ENCODE measurements around the gene DENND4C. TPM values are rescaled to one million over a fixed set of nuclear protein-coding genes. Genes with fewer than 3 reads are reported as not detected.
"Not testable (repeated sequence)": the region's sequence is repeated elsewhere in the genome, so short reads cannot be mapped to it uniquely, and the experiment has no call there.

DENND4C gene
- total RNA-seq, 1 experiment from 2014 or later: 40.1 TPM

GRCh38 chr9:19188771-19189170 lies 41.7 kb upstream of the DENND4C start:
- no peaks in the 10 kb centered on the region for H3K27me3 ChIP-seq (replicated peaks; ENCODE audit: control insufficient read depth, insufficient read depth, low read length)
- no peak overlapping the region for H3K4me3 ChIP-seq (ENCODE audit: low read depth, low read length)
- ChIA-PET CTCF (no interaction called here), POLR2A (no interaction called here)
- intact Hi-C loops (cut with micrococcal nuclease; ENCODE audit: unreplicated experiment): no loop called here
- H3K9me3 ChIP-seq: no peaks in the 10 kb centered on the region
- no TSS peak for BruUV-seq (replicated peaks)
- H3K36me3 Mint-ChIP-seq (ENCODE audit: insufficient read depth, unreplicated experiment): peaks cover 10% of the 10 kb centered on the region
- H3K4me1 Mint-ChIP-seq (ENCODE audit: low read depth, unreplicated experiment): peaks cover 22% of the 10 kb centered on the region
- no peak for TF ChIP-seq CTCF (IDR thresholded peaks at IDR 0.05; ENCODE audit: insufficient read depth in 1 of 2, low read depth in 1 of 2, low read length in 1 of 2, severe bottlenecking in 1 of 2, unreplicated experiment in 1 of 2)
- no peak overlapping the region for H3K4me3 Mint-ChIP-seq (ENCODE audit: unreplicated experiment)
- DNase-seq: no peak
- H3K4me1 ChIP-seq: peaks cover 48% of the 10 kb centered on the region
- no peak overlapping the region for H3K27ac Mint-ChIP-seq (ENCODE audit: unreplicated experiment)
- no peaks in the 10 kb centered on the region for H3K36me3 ChIP-seq (ENCODE audit: control insufficient read depth, insufficient read depth, low read length)
- no peaks in the 10 kb centered on the region for H3K9me3 Mint-ChIP-seq (ENCODE audit: unreplicated experiment)
- H3K27me3 Mint-ChIP-seq (ENCODE audit: insufficient read depth, unreplicated experiment): no peaks in the 10 kb centered on the region

- CTCF ChIA-PET: interaction anchor here (0.6 kb wide), 1 partner anchor 9 kb away, joined by 3 read pairs; no protein-coding TSS in a partner anchor
- Histone ChIP-seq H3K36me3 (ENCODE audit: control insufficient read depth, insufficient read depth, low read length) (no peaks in the 10 kb centered on the region), H3K4me1 (peaks cover 41% of the 10 kb centered on the region), H3K4me3 (ENCODE audit: low read depth, low read length) (no peak overlapping the region), H3K27me3 (replicated peaks; ENCODE audit: control insufficient read depth, insufficient read depth, low read length) (no peaks in the 10 kb centered on the region), H3K9me3 (no peaks in the 10 kb centered on the region)
- Mint-ChIP-seq H3K9me3 (ENCODE audit: unreplicated experiment) (no peaks in the 10 kb centered on the region), H3K27me3 (ENCODE audit: insufficient read depth, unreplicated experiment) (no peaks in the 10 kb centered on the region), H3K4me1 (ENCODE audit: low read depth, unreplicated experiment) (peaks cover 28% of the 10 kb centered on the region), H3K4me3 (ENCODE audit: unreplicated experiment) (peak overlapping the region; percentile 41), H3K27ac (ENCODE audit: unreplicated experiment) (peak overlapping the region; percentile 90), H3K36me3 (ENCODE audit: insufficient read depth, unreplicated experiment) (peaks cover 10% of the 10 kb centered on the region)
- BruUV-seq (replicated peaks): no TSS peak
- POLR2A ChIA-PET: interaction anchor here (0.6 to 1.8 kb wide), 2 partner anchors 10 to 91 kb away, joined by 3 to 5 read pairs; no protein-coding TSS in a partner anchor
- intact Hi-C loops (cut with micrococcal nuclease; ENCODE audit: unreplicated experiment): loop anchor here (1.0 kb wide), 1 partner anchor 10 kb away; no protein-coding TSS in a partner anchor
- TF ChIP-seq CTCF (IDR thresholded peaks at IDR 0.05; ENCODE audit: insufficient read depth in 1 of 2, low read depth in 1 of 2, low read length in 1 of 2, severe bottlenecking in 1 of 2, unreplicated experiment in 1 of 2): no peak
- DNase-seq: no peak
These were observed 38.1 kb upstream of the DENND4C start for GRCh38 chr9:19192202-19193028.

GRCh38 chr9:19193029-19193324 lies 37.5 kb upstream of the DENND4C start:
- BruUV-seq (replicated peaks): no TSS peak
- H3K9me3 Mint-ChIP-seq (ENCODE audit: unreplicated experiment): no peaks in the 10 kb centered on the region
- peaks cover 28% of the 10 kb centered on the region for H3K4me1 Mint-ChIP-seq (ENCODE audit: low read depth, unreplicated experiment)
- H3K4me3 Mint-ChIP-seq (ENCODE audit: unreplicated experiment): no peak overlapping the region
- intact Hi-C loops (cut with micrococcal nuclease; ENCODE audit: unreplicated experiment): loop anchor here (1.0 kb wide), 1 partner anchor 9 kb away; no protein-coding TSS in a partner anchor
- H3K27me3 ChIP-seq (replicated peaks; ENCODE audit: control insufficient read depth, insufficient read depth, low read length): no peaks in the 10 kb centered on the region
- ChIA-PET CTCF (interaction anchor here (0.6 kb wide), 1 partner anchor 8 kb away, joined by 3 read pairs; no protein-coding TSS in a partner anchor), POLR2A (interaction anchor here (0.6 to 1.8 kb wide), 2 partner anchors 9 to 92 kb away, joined by 3 to 5 read pairs; no protein-coding TSS in a partner anchor)
- H3K4me3 ChIP-seq (ENCODE audit: low read depth, low read length): no peak overlapping the region
- TF ChIP-seq CTCF (IDR thresholded peaks at IDR 0.05; ENCODE audit: insufficient read depth in 1 of 2, low read depth in 1 of 2, low read length in 1 of 2, severe bottlenecking in 1 of 2, unreplicated experiment in 1 of 2): no peak
- H3K27ac Mint-ChIP-seq (ENCODE audit: unreplicated experiment): peak overlapping the region; percentile 90
- no peaks in the 10 kb centered on the region for H3K27me3 Mint-ChIP-seq (ENCODE audit: insufficient read depth, unreplicated experiment)
- peak; percentile 56 to 74 for DNase-seq
- H3K36me3 Mint-ChIP-seq (ENCODE audit: insufficient read depth, unreplicated experiment): peaks cover 10% of the 10 kb centered on the region
- peaks cover 41% of the 10 kb centered on the region for H3K4me1 ChIP-seq
- H3K36me3 ChIP-seq (ENCODE audit: control insufficient read depth, insufficient read depth, low read length): no peaks in the 10 kb centered on the region
- H3K9me3 ChIP-seq: no peaks in the 10 kb centered on the region

- H3K4me3 ChIP-seq (ENCODE audit: low read depth, low read length); H3K9me3 ChIP-seq; H3K27me3 Mint-ChIP-seq (ENCODE audit: insufficient read depth, unreplicated experiment); H3K36me3 ChIP-seq (ENCODE audit: control insufficient read depth, insufficient read depth, low read length); H3K9me3 Mint-ChIP-seq (ENCODE audit: unreplicated experiment); H3K36me3 Mint-ChIP-seq (ENCODE audit: insufficient read depth, unreplicated experiment); DNase-seq; BruUV-seq (replicated peaks); H3K27me3 ChIP-seq (replicated peaks; ENCODE audit: control insufficient read depth, insufficient read depth, low read length); H3K4me3 Mint-ChIP-seq (ENCODE audit: unreplicated experiment): not testable (repeated sequence)
- POLR2A ChIA-PET: interaction anchor here (1.8 kb wide), 1 partner anchor 9 kb away, joined by 5 read pairs; no protein-coding TSS in a partner anchor
- intact Hi-C loops (cut with micrococcal nuclease; ENCODE audit: unreplicated experiment): loop anchor here (1.0 kb wide), 1 partner anchor 9 kb away; no protein-coding TSS in a partner anchor
- CTCF ChIA-PET: interaction anchor here (0.6 kb wide), 1 partner anchor 8 kb away, joined by 3 read pairs; no protein-coding TSS in a partner anchor
- peaks cover 42% of the 10 kb centered on the region for H3K4me1 ChIP-seq
- Mint-ChIP-seq H3K27ac (ENCODE audit: unreplicated experiment) (peak overlapping the region; percentile 90), H3K4me1 (ENCODE audit: low read depth, unreplicated experiment) (peaks cover 30% of the 10 kb centered on the region)
These were observed 37.0 kb upstream of the DENND4C start for GRCh38 chr9:19193358-19193973.

Measured in Caco-2 (cell line).